ENCODE measurements around the gene SH3BP5.

DNA sequence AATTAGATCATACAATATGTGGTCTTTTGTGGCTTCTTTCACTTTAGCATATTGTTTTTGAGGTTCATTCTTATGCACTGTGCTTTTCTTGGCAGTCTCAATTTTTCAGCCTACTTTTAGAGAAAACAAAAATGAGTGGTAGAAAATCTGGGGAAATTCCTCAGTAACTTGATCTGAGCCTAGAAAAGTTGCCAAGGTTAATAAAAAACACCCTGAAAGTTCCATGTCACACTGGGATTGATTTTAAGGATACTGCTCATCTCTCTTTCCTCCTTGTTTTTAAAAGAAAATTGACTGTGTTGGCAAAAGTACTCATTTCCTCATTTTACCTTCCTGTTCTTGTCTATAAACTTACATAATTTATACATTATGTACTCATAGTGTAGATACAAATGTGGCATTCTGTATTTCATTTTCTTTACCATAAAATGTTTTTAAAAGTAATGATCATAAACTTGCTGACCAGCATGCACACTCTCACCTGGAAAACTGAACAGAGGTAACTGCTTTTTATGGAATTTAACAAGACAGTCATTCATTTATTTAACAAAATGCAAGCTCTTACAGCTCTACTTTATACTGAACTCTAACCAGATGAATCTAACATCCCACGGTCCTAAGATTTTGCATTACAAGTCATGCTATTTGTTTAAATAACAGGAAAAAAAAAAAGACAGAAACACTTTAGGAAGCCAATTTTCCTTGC, 28.6 kb upstream of the SH3BP5 start:
- no peak for TF ChIP-seq POLR2A (IDR thresholded peaks at IDR 0.05)
- TF ChIP-seq, protein P1, sequence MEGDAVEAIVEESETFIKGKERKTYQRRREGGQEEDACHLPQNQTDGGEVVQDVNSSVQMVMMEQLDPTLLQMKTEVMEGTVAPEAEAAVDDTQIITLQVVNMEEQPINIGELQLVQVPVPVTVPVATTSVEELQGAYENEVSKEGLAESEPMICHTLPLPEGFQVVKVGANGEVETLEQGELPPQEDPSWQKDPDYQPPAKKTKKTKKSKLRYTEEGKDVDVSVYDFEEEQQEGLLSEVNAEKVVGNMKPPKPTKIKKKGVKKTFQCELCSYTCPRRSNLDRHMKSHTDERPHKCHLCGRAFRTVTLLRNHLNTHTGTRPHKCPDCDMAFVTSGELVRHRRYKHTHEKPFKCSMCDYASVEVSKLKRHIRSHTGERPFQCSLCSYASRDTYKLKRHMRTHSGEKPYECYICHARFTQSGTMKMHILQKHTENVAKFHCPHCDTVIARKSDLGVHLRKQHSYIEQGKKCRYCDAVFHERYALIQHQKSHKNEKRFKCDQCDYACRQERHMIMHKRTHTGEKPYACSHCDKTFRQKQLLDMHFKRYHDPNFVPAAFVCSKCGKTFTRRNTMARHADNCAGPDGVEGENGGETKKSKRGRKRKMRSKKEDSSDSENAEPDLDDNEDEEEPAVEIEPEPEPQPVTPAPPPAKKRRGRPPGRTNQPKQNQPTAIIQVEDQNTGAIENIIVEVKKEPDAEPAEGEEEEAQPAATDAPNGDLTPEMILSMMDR (IDR thresholded peaks at IDR 0.05), result no peak

Measured in tibial nerve (tissue), 3 donors.